ENCODE data around the gene SHB. TPM values are rescaled to one million over a fixed set of nuclear protein-coding genes. Genes with fewer than 3 reads are reported as not detected.

The SHB gene
- total and polyA plus RNA-seq, 2 of the 8 experiments (the other 6 are each of a cell fraction or from before 2014, with no cell fraction given): 4.1 to 12.6 TPM

GRCh38 chr9:37983381-37984067, 85.5 kb downstream of the SHB start (continued):
- TF ChIP-seq CTCF (IDR thresholded peaks at IDR 0.05; ENCODE audit: control extremely low read depth in 1 of 3, insufficient read depth in 1 of 3, low read depth in 1 of 3, low read length in 3 of 3): no peak
- TF ChIP-seq ASH2L (IDR thresholded peaks at IDR 0.05; ENCODE audit: low read length): no peak
- no peak for TF ChIP-seq EGR1 (IDR thresholded peaks at IDR 0.05; ENCODE audit: borderline replicate concordance, low read depth, low read length)
- no peak for TF ChIP-seq RXRA (IDR thresholded peaks at IDR 0.05; ENCODE audit: insufficient read depth, low read depth, low read length)
